Fibroblast of mammary gland (primary cell): ENCODE measurements around the gene TMIGD3.

Experiments used
- DNase-seq: peaks from one replicate; pipeline ENCODE4 v3.0.0-alpha.2; 2010; ENCODE audit warnings: low read depth
- H3K4me3 ChIP-seq: 2 replicates; pipeline ENCODE4 v1.5.1; 2011; ENCODE audit warnings: low read depth, mild to moderate bottlenecking, low read length, moderate library complexity; ENCODE audit not compliant: control insufficient read depth
- CTCF ChIP-seq: conservative IDR thresholded peaks from 2 replicates; pipeline ENCODE4 v1.5.1; 2011; ENCODE audit warnings: low read depth, low read length, inconsistent platforms; ENCODE audit not compliant: control insufficient read depth, insufficient read depth

TMIGD3 gene

GRCh38 chr1:111540928-111541327, 37.5 kb upstream of the TMIGD3 start:
- no peak overlapping the region for H3K4me3 ChIP-seq
- no peak for TF ChIP-seq CTCF
- no peak for DNase-seq

DNA sequence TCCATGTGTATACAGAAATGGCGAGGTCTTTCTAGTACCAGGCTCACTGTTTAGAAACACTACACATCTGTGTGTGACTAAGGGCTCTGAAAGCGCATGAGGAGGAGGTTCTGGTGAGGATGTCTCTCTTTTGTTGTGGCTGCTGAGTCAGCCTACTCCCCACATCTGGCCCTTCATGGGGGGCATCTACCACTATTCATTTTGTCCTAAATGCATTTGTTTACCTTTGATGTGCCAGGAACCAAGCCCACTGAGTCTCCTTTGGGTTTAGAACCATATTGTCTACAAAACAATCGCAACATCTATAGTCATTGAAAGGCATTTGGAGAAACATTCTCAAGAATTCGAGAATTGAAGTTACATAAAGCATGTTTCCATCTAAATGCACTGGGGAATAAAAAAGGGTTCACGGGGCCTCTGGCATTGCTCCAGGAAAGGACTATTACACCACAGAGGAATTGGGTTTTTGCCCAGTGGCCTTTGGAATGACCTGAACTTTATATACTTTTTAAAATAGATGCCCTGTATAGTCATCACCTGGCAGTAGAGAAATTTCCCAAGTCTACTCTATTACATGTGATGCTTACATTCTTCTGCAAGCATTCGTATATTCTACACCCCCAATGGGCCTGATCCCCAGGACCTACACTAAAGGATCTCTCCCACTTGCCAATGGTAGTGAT, 35.1 kb upstream of the TMIGD3 start:
- peak; percentile 93 for DNase-seq
- no peak overlapping the region for H3K4me3 ChIP-seq
- TF ChIP-seq CTCF, result no peak

DNA sequence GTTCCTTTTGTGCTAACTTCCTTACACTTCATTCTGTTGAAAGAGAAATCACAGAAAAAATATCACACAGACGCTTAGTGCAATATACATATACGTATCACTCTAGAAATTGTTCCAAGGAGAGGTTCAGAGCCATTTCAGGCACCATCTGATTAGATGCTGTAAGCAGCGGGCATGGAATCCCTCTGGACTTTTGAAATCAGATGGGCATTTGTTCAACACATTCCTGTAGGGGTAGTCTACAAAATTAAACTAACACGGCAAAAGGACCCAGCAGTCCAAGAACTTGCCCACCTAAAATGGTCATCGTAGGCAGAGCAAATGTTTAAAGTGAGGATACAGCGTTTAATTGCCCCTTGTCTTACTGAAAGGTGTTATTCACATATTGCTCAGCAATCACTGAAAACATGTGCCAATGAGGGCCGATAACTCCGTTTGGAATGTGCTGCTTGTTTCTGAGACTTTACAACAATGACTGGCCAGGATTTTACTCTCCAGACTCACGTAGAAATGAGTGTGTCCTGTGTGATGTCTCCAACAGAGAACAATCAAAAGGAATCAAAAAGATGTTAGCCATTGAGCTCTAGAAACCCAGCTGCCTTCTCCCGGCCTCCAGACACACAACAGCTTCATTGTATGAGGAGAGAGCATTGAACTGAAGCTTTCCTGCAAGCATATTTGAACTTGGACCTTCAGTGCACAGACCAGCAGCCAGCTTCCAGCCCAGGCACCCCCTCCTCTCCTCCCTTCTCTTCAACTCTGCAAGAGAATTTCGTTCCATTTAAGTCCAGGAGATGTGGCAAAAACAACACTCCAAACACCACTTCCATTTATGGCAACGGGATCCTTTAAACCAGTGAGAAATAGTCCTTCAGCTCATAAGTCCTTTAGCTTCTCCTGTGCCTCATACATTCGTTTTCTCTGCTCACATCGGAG, 32.1 kb upstream of the TMIGD3 start:
- H3K4me3 ChIP-seq, result no peak overlapping the region
- no peak for TF ChIP-seq CTCF

GRCh38 chr1:111520053-111520452, 16.6 kb upstream of the TMIGD3 start:
- TF ChIP-seq CTCF, result no peak
- no peak for DNase-seq
- H3K4me3 ChIP-seq, result no peak overlapping the region

More for the DNA sequence above, 32.1 kb upstream of the TMIGD3 start:
- no peak for DNase-seq

- DNase-seq, result no peak
- no peak overlapping the region for H3K4me3 ChIP-seq
- no peak for TF ChIP-seq CTCF
Observed at GRCh38 chr1:111517469-111518225, 14.2 kb upstream of the TMIGD3 start.

- peak; percentile 39 for TF ChIP-seq CTCF
Observed at GRCh38 chr1:111516005-111516535, 12.6 kb upstream of the TMIGD3 start.

More at GRCh38 chr1:111516005-111516535, 12.6 kb upstream of the TMIGD3 start:
- DNase-seq, result peak; percentile 73
- peak overlapping the region; percentile 43 for H3K4me3 ChIP-seq
